Osteoblast (primary cell): ENCODE measurements around the gene KLHL36. TPM values are rescaled to one million over a fixed set of nuclear protein-coding genes. Genes with fewer than 3 reads are reported as not detected.

Experiments
- DNase-seq: peaks from one replicate; pipeline ENCODE4 v3.0.0; 2011; ENCODE audit warnings: low spot score, mixed read lengths; ENCODE audit not compliant: insufficient read length; ENCODE audit errors: missing footprints
- H2AFZ ChIP-seq: 2 replicates; pipeline ENCODE4 v1.6.0; 2011; ENCODE audit warnings: mild to moderate bottlenecking, low read length
- H3K27ac ChIP-seq: 2 replicates; pipeline ENCODE4 v1.5.1; 2011; ENCODE audit warnings: mild to moderate bottlenecking, low read depth, low read length, moderate library complexity
- H3K27me3 ChIP-seq: 2 replicates; pipeline ENCODE4 v1.6.0; 2012; ENCODE audit warnings: mild to moderate bottlenecking, control low read depth, inconsistent platforms, low read length, moderate library complexity; ENCODE audit not compliant: insufficient read depth
- H3K36me3 ChIP-seq: 2 replicates; pipeline ENCODE4 v1.5.1; 2011; ENCODE audit warnings: mild to moderate bottlenecking, low read length, control low read depth, moderate library complexity; ENCODE audit not compliant: insufficient read depth
- H3K4me1 ChIP-seq: 2 replicates; pipeline ENCODE4 v1.5.1; 2011; ENCODE audit warnings: mild to moderate bottlenecking, low read length, control low read depth, moderate library complexity; ENCODE audit not compliant: insufficient read depth
- H3K4me2 ChIP-seq: 2 replicates; pipeline ENCODE4 v1.6.0; 2011; ENCODE audit warnings: mild to moderate bottlenecking, low read length; ENCODE audit not compliant: insufficient read depth
- H3K4me3 ChIP-seq: fragments of 200-600 bp; sonication (generic); 3 replicates; pipeline ENCODE4 v1.5.1; 2012; ENCODE audit warnings: mild to moderate bottlenecking, low read length, inconsistent platforms; ENCODE audit not compliant: insufficient read depth
- H3K79me2 ChIP-seq: 2 replicates; pipeline ENCODE4 v1.6.0; 2012; ENCODE audit warnings: mild to moderate bottlenecking, low read length, control low read depth, inconsistent platforms; ENCODE audit not compliant: insufficient read depth
- H3K9me3 ChIP-seq: 2 replicates; pipeline ENCODE4 v1.5.1; 2011; ENCODE audit warnings: low read depth, low read length, control low read depth
- H4K20me1 ChIP-seq: 2 replicates; pipeline ENCODE4 v1.6.0; 2012; ENCODE audit warnings: mild to moderate bottlenecking, low read length, control low read depth; ENCODE audit not compliant: insufficient read depth
- total RNA-seq: library from RNA; depleted of rRNA; stranded (reverse); fragments of >200 nt; gene quantifications from 2 replicates; pipeline ENCODE4 v1.2.3, GENCODE V29; 2012
- TF ChIP-seq, protein P1 (sequence below): IDR thresholded peaks from 2 replicates; pipeline ENCODE4 v1.5.1; 2011; ENCODE audit warnings: mild to moderate bottlenecking, low read depth, low read length, moderate library complexity; ENCODE audit errors: extremely low read depth

The KLHL36 gene
- total RNA-seq, 1 donor, result 69.1 TPM

DNA sequence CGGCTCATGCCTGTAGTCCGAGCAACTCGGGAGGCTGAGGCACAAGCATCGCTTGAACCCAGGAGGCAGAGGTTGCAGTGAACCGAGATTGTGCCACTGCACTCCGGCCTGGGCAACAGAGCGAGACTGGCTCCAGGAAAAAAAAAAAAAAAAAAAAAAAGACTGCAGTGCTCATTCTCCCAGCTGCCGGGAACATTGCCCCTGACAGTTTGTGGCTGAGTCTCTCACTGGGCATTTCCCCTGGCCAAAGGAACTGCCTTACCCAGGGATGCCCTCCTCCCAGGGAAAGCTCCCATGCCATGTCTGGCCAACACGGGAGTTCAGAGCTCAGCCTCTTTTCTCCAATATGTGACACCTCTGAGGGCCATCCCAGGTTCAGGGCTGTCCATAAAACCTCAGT is 30.2 kb downstream of the KLHL36 start:
- Histone ChIP-seq H3K9me3 (no peaks in the 10 kb centered on the region), H3K36me3 (no peaks in the 10 kb centered on the region), H3K27me3 (peaks cover 8% of the 10 kb centered on the region), H3K79me2 (no peaks in the 10 kb centered on the region), H3K4me1 (no peaks in the 10 kb centered on the region), H3K4me2 (no peak overlapping the region), H2AFZ (no peak overlapping the region), H3K27ac (no peak overlapping the region), H3K4me3 (no peak overlapping the region), H4K20me1 (no peaks in the 10 kb centered on the region)
- DNase-seq, result no peak
- TF ChIP-seq, protein P1, sequence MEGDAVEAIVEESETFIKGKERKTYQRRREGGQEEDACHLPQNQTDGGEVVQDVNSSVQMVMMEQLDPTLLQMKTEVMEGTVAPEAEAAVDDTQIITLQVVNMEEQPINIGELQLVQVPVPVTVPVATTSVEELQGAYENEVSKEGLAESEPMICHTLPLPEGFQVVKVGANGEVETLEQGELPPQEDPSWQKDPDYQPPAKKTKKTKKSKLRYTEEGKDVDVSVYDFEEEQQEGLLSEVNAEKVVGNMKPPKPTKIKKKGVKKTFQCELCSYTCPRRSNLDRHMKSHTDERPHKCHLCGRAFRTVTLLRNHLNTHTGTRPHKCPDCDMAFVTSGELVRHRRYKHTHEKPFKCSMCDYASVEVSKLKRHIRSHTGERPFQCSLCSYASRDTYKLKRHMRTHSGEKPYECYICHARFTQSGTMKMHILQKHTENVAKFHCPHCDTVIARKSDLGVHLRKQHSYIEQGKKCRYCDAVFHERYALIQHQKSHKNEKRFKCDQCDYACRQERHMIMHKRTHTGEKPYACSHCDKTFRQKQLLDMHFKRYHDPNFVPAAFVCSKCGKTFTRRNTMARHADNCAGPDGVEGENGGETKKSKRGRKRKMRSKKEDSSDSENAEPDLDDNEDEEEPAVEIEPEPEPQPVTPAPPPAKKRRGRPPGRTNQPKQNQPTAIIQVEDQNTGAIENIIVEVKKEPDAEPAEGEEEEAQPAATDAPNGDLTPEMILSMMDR, result no peak

DNA sequence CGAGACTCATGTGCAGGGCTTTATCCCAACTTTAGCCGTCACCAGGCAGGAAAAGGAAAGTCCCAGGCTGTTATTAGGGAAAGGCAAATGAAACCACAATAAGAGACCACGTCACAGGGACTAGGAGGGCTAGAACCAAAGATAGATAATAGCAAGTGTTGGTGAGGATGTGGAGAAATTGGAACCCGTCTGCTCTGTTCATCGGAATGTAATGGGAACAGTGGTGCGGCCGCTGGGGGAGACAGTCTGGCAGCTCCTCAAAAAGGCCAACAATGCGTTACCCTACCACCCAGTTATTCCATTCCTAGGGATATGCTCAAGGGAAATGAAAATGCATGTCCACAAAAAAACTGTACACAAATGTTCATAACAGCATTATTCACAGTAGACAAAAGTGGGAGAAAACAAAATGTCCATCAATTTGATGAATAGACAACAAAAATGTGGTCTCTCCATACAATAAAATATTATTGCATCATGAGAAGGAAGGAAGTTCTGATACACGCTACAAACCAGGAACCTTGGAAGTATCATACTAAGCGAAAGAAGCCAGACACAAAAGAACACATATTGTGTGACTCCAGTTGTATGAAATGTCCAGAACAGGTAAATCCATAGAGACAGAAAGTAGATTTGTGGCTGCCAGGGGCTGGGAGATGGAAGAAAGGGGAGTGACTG is 32.0 kb downstream of the KLHL36 start:
- peak overlapping the region; percentile 10 for H2AFZ ChIP-seq
- TF ChIP-seq, protein P1, result no peak

DNA sequence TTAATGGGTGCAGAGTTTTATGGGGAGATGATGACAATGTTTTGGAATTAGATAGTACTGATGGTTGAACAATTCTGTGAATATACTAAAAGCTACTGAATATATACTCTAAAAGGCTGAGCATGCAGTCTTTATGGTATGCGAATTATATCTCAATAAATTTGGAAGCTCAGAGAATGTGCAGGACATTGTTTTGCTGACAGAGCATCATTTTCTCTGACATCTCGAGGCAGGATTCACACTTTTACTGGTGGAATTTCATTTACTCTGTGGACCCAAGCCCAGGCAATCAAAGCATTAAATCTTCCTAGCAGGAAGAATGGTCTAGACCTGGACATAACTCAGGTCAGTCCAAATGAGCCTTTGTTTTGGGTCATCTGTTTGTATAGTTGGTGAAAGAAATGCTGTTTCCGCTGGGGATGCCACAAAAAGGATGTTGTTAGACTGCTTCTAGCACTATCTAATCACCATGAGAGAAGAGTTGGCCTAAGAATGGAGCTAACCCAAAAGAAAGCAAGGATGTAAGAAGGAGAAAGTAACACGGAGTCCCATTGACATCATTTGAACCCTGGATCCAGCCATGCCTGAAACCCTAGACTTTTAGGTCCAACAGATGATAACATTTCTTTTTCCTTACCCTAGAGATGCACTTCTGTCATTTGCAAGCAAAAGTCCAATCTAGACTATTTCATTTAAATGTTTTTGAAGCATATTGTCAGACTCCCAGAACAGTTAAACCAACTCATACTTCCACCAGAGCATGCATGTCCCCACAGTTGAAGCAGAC is 32.7 kb downstream of the KLHL36 start:
- TF ChIP-seq, protein P1, result no peak
- no peak overlapping the region for H2AFZ ChIP-seq
- H3K79me2 ChIP-seq, result no peaks in the 10 kb centered on the region
- H3K27ac ChIP-seq, result no peak overlapping the region
- no peaks in the 10 kb centered on the region for H3K4me1 ChIP-seq
- no peaks in the 10 kb centered on the region for H4K20me1 ChIP-seq
- no peak overlapping the region for H3K4me2 ChIP-seq
- H3K27me3 ChIP-seq, result peaks cover 8% of the 10 kb centered on the region
- no peaks in the 10 kb centered on the region for H3K36me3 ChIP-seq
- DNase-seq, result no peak
- H3K9me3 ChIP-seq, result no peaks in the 10 kb centered on the region
- H3K4me3 ChIP-seq, result no peak overlapping the region

More for the DNA sequence above, 32.0 kb downstream of the KLHL36 start:
- Histone ChIP-seq H3K4me2 (no peak overlapping the region), H3K79me2 (no peaks in the 10 kb centered on the region), H3K4me3 (no peak overlapping the region), H3K27ac (no peak overlapping the region), H3K27me3 (peaks cover 8% of the 10 kb centered on the region), H3K4me1 (no peaks in the 10 kb centered on the region), H3K36me3 (no peaks in the 10 kb centered on the region), H4K20me1 (no peaks in the 10 kb centered on the region), H3K9me3 (no peaks in the 10 kb centered on the region)
- no peak for DNase-seq
